Stimulated activated CD4-positive, alpha-beta T cell treated with anti-CD3 and anti-CD28 coated beads, Interleukin-2, amount 100 ng/mL, for 48 hours (primary cell): ENCODE measurements around the gene FRZB.

Source experiments
- DNase-seq, 2 donors: peaks; one replicate each; pipeline ENCODE4 v3.0.0-alpha.2; 2020

The FRZB gene

DNA sequence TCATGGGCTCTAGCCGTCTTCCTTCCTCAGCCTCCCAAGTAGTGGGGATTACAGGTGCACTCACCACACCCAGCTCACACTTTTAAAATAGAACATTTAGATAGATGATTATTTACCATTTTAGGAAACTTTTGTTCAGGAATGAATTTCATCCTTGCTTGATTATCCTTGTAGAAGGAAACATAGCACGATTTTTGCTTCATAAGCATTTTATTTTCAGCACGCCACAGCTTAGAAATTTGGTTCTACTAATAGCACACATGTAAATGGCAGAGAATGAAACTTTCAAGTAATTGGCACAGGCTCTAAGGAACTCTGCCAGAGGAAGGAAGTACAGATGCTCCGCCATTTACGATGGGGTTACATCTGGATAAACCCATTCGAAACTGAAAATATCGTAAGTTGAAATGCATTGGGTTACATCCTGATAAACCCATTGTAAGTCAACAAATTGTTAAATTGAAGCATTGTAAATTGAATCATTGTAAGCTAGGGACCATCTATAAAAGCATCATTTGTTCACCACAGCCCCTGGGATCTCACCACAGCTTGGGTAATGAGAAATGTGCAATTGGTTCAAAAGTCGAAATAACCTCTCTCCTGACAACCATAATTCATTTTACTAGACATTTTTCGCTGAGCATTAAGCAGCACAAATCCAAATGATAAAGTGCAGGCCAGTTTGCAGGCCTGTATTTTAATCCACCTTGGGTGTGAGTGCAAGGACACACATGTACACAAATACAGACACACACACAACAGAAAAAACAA is 33.2 kb downstream of the FRZB start:
- no peak for DNase-seq

DNA sequence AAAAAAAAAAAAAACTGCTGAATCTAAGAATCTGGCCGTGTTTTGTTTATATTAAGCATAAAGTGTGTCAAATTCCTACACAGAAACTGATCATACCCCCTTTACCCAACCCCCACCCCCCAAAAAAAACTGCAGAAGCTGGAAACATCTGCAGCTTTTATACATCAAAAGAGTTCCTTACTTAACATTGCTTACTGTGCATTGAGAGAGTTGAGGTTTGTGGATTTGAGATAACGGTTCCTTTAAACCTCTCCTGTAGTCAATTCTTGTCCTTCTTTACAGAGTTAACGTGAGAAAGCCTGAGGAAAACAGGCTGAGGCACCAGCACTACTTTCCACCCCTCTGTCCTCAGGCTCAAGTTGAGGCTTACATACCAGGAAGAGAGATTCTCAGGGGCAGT is 34.5 kb downstream of the FRZB start:
- DNase-seq: no peak

DNA sequence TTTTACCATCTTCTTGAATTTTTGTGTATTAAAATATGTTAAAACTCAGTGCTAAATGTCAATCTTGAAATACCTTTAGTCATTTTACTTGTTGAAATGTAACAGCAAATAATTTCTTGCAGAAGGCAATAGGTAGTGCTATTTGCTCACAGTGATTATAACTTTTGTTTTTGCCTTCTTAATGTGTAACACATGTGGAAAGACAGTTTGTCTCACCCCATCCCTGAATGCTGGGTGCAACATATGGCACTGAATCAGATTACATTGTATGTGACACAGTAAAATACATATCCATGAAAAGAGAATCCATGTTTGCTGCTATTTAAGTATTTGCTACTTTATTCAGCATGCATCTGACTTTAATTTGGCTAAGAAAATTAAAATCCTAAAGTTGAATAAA is 35.3 kb downstream of the FRZB start:
- DNase-seq: no peak

DNA sequence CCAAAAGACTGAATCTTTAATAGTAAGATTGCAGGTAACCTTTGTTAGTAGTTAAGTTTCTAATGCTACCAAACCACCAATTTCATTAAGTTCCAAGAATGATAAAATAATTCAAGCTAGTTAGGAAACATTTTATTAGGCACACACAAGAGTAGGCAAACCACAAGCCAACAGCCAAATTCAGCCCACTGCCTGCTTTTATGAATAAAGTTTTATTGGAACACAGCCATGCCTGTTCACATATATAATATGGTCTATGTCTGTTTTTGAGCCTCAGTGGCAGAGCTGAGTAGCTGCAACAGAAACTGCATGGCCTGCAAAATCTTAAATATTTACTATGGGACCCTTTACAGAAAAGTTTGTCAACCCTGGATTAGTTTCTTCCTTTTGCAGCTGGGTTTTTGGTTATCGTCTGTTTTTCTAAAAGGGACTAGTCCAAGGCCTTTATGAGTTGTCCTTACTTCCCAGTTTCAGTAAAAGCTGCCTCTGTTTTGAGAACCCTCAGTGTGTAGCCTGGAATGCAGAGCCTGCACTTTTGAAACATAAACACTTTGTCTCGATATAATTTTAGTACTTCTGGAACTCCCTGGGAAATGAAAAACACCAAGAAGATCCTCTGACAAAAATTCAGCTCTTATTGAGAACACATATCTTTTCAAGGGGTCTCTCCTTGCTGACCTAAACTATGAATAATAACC is 39.1 kb downstream of the FRZB start:
- DNase-seq: no peak

DNA sequence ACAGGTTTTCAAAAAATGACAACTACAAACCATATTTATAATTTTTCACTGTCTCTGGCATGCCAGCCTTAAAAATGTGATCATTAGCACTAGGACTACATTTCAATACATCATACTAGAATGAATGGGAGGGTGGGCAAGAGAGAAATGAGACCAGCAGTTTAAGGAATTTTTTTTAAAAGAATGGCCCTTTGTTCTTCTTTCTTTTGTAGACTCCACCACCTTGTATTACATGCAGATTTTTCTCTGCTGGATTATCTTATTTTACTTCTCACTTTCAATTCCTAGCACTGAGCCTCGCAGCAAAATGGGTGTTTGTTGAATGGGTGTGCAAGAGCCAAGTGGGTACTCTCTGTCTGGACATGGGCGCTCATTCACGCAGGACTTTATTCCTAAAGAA is 39.9 kb downstream of the FRZB start:
- no peak for DNase-seq

DNA sequence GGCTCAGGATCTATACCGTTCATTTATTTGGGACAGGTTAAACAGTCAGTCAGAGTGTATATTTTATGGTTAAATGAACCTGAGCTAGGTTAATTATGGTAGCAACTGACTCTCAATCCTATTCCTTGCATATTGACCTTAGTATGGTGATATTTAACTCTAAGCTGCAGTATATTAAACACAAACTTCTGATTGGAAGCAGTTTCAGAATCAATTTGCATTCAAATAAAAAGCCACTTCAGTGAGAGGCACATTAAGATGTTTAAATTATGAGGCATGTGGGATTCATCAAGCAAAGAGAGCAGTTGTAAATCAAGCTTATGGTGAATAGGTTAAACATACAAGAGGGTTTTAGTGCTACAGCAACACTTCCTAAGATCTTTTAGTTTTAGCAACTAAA is 40.4 kb downstream of the FRZB start:
- DNase-seq: no peak

DNA sequence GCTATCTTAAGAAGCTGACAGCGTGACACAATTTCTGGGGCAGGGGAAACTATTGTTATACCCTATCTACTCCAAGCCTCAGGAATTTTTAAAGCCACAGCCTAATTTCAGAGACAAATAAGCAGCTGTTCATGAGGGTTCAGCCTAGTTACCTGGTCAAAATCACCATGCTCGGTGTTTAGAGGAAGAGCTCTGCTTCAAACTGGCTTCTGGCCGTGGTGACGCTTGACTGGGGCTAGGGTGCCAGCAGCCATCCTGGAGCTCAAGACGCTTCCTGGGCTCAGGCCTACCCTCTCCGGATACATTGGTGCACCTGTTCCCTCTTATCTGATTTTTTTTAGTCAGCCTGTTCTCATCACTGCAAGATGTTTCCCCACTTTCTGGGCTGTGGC is 41.7 kb downstream of the FRZB start:
- DNase-seq: no peak

DNA sequence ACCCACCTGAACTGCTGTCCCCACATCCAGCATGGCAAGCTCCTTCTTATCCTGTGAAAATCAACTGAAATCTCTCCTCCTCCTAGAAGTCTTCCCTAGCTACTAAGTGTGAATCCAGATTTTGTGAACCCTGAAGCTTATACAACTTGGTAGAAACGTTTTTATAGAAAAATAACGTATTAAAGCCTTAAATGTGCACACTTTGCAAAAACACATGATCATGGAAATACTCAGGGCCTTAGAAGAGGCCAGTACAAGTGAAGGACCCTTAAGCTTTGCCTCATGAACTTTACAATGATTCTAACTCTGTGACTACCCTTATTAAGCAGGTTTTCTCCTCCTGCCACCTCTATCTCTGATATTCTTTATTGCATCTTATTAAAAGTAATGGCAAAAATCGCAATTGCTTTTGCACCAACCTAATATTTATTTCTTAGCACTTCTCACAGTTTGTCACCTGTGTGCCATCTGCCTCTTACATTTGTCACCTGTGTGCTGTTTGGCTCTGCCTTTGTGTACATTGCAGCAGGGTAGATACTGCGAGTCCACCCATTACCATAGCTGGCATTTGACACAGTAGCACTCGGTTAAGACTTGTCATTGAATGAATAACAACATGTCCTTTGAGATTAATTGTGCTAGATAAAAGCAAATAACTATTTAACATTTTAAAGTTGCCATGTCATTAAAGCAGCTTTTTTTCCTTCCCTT is 42.2 kb downstream of the FRZB start:
- no peak for DNase-seq

DNA sequence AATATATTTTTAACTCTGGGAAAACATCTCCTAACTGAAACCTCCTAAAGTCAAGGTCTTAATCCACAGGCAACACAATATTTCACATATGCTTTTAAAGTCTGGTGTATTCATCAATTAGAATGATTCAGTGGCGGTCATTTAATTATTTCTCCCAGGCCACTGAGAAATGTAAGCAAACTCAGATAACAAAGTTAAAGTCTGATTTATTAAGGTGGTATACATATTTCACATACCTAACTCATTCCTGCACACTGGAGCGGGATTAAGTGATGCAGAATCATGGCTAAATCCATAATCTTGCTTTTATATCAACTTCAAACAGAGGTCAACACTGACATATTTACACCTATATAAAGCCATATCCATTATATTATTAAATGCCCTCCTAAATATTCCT is 43.7 kb downstream of the FRZB start:
- no peak for DNase-seq

DNA sequence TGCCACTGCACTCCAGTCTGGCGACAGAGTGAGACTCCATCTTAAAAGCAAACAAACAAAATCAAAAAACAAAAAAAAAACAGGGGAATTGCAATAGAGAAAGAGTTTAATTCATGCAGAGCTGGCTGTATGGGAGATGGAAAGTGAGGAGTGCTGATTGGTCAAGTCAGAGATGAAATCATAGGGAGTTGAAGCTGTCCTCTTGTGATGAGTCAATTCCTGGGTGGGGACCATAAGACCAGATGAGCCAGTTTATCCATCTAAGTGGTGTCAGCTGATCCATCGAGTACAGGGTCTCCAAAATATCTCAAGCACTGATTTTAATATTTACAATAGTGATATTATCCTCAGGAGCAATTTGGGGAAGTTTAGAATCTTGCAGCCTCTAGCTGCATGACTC is 45.3 kb downstream of the FRZB start:
- DNase-seq: no peak

DNA sequence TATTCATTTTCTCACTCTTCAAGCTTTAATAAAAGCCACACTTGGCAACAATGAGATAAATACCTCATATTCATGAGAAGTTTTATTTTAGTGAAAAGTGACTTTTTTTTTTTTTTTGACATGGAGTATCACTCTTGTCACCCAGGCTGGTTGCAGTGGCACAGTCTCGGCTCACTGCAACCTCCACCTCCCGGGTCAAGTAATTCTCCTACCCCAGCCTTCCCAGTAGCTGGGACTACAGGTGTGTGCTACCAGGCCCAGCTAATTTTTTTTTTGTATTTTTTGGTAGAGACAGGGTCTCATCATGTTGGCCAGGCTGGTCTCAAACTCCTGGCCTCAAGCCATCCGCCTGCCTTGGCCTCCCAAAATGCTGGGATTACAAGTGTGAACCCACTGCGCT is 47.0 kb downstream of the FRZB start:
- DNase-seq: no peak

DNA sequence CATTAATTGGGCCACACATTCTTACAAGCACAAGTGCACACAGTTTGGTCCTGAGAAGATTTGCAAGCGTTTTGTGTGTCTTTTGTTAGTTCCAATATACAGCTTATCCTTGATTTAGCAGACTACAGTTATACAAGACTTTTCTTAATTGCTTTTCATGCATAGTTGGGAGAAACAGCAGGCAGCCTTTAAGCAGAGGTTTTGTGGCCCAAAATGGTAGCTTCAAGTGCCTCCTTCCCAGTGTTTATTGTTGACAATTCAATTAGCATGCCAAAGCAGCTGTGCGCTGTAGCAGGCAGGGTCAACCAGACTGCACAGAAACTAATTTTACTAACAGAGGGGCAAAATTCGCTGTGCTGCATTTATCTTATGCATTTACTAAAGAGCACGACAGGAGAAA is 47.5 kb downstream of the FRZB start:
- DNase-seq: no peak

DNA sequence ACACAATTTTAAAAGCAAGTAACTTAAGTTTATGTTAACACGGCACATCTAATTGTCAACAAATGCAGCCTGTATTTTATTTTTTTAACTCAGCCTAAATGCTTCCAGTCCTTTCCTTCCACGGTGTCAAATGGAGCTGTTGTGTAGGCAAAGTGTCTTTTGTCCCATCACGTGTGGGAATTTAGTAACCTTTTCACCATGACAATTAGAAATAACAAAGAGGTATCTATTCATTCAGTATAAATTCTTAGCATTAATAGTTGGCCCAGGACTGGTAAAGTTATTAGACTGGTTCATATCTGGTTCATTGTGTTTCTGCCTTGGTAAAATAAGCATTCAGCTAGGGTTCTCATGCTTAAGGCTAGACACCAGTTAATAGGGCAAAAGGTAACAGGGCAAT is 47.9 kb downstream of the FRZB start:
- no peak for DNase-seq

DNA sequence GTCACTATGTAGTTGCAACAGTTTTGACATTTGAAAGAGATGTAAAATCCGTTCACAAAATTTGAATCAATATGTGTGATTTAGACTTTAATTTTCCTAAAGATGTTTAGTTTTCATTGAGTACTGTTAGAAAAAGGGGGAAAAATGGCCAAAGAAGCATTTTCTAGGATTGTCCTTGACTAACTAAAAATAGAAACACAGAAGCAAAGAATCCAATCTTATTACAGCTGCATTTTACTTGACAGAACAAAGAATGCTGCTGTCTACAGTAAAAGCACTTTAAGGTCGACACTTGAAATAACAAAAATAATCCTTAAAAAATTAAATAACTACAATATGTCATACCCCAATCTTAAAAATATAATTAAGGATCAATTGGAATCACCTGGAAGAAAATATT is 48.9 kb downstream of the FRZB start:
- DNase-seq: no peak

DNA sequence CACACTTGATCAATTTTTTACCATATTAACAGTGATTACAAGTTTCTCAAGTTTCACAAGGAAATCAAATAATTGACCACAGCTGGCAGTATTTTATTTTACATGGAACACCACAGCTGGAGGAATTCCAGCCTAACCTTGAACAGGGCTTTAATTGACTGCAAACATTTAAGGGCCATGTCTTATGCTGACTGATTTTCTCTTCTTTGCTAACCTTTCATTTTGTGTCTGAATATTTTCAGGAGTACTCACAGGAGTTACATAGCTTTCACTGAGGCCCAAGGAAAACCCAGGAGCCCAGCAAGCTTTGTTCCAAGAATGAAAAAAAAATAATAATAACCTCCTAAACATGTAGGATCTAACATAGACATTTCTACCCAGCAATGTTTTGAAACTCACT is 49.6 kb downstream of the FRZB start:
- DNase-seq: no peak

DNA sequence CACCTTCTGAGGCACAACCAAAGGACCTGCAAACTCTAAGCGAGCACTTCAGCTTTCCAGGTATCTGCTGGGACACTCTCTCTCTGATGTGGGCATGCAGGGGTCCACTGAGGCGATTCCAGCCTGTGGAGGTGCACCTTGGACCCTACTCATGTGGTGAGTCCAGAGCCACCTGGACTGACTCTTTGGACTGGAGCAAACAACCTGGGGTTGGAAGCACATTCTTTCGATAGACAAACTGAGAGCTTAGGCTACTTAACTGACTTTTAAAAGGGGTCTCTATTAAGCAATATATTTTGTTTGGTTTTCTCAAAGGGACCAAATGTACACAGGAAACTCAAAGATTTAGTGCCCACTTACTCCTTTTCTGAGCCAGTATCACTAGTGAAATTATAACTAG is 51.6 kb downstream of the FRZB start:
- DNase-seq: no peak

DNA sequence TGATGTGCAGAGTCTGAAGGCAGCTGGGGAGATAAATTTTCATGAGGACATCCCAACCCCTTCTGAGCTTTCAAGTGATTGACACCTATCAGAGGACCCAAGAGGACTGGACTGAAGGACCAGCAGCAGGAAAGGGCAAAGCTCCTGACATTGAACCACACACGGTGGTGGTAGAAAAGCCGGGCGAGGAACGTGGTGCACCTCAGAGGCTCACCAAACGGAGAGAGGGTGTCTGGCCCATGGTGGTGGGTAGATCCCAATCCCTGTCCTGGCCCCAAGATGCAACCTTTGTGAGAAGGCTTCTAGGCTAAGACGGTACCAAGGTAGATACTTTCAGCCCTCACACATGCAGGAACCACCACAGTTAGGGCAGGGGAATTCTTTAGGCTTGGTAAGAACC is 52.1 kb downstream of the FRZB start:
- DNase-seq: no peak

DNA sequence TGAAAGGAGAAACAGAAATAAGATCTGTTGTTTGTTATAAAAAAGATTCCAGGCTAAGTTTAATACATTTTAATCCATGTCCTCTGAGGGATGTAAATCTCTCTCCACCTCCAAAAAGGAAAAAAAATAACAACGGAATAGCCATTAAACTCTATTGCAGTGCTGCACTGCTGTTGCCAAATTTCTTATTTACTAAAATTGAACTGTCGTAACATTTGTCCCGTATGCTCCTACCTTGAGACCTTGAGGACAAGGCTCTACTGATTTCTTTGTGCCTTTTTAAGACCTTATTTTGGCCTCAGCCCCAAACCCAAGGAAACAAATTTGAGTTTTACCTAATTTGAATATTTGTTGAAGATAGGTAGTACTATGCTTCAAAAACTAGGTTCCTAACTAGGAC is 56.4 kb downstream of the FRZB start:
- no peak for DNase-seq

DNA sequence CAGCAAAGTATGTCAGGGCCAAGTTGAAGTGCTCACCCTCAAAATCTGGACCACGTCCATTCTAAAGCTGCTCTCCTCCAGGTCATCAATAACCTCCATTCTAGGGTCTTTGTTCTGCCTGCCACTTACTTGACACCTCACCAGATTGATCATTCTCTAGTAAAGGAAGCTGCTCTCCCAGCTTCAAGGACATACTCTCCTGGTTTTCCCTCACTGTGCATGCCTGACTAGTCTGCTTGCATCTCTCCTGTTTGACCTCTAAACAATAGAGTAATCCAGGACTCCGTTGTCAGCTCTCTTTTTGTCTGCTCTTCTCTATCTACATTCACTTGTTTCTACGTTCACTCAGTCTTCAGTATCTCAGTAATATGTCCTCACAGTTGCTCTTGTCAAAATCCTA is 59.1 kb downstream of the FRZB start:
- no peak for DNase-seq

DNA sequence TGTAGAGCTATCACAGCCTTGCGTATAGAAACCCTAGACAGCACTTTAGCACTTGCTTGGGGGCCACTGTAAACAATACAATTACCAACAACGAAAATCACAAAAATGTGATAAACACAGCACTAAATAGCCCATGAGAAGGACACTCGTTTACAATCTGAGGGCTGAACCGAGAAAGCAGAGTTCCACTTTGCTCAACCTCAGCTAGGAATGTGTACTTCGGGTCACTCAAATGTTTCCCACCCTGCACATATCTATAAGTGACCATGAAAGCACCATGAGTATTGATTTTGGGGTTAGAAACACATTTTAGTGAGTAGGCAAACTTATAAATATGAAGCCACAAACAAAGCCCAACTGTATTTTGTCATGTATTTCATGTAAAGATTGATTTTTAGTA is 62.3 kb downstream of the FRZB start:
- no peak for DNase-seq

DNA sequence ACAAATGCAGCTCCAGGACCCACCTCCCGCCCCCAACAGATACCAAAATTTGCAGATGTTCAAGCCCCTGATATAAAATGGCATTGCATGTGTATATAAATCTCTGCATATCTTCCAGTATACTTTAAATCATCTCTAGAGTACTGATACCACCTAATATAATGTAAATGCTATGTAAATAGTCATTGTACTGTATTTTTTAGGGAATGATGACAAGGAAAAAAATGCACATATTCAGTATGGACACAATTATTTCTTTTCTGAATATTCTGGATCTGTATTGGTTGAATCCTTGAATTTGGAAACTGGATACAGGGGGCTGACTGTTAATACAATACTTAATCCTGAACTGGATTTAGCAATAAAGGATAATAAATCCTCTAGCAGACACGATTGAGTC is 67.7 kb downstream of the FRZB start:
- DNase-seq: no peak

DNA sequence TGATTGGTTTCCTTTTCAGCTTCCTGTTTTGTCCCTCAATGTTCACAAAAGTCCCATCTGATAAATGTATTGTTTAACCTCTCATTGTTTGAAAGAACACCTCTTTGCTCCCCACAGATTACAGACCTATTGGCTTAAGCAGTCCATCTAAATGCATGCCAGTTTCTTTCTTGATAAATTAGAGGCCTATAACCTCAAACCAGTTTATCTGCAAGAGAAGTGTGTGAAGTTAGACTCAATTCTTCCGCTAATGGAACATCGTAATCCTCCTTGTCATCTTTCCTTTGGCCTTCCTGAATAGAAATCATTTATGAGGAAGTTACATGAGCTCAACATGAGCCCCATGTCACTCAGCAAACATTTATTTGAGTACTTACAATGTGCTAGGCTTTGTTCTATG is 74.0 kb downstream of the FRZB start:
- DNase-seq: no peak

DNA sequence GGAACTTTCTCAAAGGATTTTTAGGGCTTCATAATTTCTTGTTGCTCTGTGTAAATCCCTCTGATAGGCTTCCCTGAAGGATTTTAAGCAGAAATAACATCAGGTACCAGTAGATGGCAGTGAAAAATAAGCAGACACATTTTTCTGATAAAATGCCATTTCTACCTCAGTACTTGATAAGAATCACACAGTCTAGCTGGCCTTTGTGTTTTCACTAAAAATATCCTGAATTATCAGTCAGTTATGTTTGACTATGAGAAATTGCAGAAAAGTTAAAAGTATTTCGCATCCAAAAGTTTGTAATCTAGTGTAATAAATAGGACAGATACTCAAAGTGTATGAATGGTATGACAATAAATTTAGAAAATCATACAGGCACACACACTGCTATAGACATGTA is 81.7 kb downstream of the FRZB start:
- no peak for DNase-seq

DNA sequence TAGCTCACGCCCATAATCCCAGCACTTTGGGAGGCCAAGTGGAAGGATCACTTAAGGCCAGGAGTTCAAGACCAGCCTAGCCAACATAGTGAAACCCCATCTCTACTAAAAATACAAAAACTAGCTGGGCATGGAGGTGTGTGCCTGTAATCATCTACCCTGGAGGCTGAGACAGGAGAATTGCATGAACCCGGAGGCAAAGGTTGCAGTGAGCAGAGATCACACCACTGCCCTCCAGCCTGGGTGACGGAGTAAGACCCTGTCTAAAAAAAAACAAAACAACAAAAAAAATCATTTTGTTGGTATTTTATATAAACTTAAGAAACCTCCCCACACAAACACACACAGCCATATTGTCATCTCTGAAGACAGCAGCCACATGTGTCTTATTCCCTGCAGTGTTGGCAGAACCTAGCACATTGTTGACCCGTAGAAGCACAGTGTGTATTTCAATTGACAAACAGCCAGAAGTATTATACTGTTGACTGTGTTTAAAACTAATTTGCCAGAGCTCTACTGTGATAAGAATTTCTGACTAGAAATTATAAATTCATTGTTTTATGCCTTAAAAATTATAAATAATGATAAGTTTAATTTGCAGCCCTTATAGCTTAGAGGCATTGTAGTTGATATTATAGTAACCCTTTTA is 82.3 kb downstream of the FRZB start:
- DNase-seq: no peak
